ENCODE measurements around the gene INTS3. TPM values are rescaled to one million over a fixed set of nuclear protein-coding genes. Genes with fewer than 3 reads are reported as not detected.
A peak's percentile ranks its signal among the peaks of the same experiment; 100 is the strongest.

INTS3 gene
- total RNA-seq, 1 experiment from 2014 or later = 66.8 TPM

GRCh38 chr1:153800516-153800915 is 72.7 kb downstream of the INTS3 start:
- no peak for DNase-seq (ENCODE audit: low spot score)
- Mint-ChIP-seq H3K4me3 (no peak overlapping the region), H3K27me3 (ENCODE audit: low read depth) (no peaks in the 10 kb centered on the region; the same call in 1 of the 2 replicates), H3K36me3 (no peaks in the 10 kb centered on the region; the same call in 1 of the 2 replicates), H3K9me3 (no peaks in the 10 kb centered on the region), H3K27ac (no peak overlapping the region), H3K4me1 (peaks cover 15% of the 10 kb centered on the region)
- CTCF ChIA-PET = interaction anchor here (0.5 to 1.2 kb wide), 2 partner anchors 71 to 146 kb away, joined by 3 to 4 read pairs; partner anchors contain the start of gene DENND4B
- TF ChIP-seq ATF1 (CRISPR knock-in tag; IDR thresholded peaks at IDR 0.05) = no peak
- TF ChIP-seq NR2C2 (CRISPR knock-in tag; IDR thresholded peaks at IDR 0.05) = no peak
- TF ChIP-seq IRF2 (CRISPR knock-in tag; IDR thresholded peaks at IDR 0.05; ENCODE audit: borderline replicate concordance, low read depth) = no peak
- TF ChIP-seq ETV6 (CRISPR knock-in tag; IDR thresholded peaks at IDR 0.05) = no peak
- TF ChIP-seq CREM (CRISPR knock-in tag; IDR thresholded peaks at IDR 0.05) = no peak
- no peak for TF ChIP-seq ZNF263 (CRISPR knock-in tag; IDR thresholded peaks at IDR 0.05; ENCODE audit: low read depth)
- no peak for TF ChIP-seq FOXJ3 (CRISPR knock-in tag; IDR thresholded peaks at IDR 0.05; ENCODE audit: borderline replicate concordance)
- no peak for TF ChIP-seq AR (CRISPR knock-in tag; IDR thresholded peaks at IDR 0.05)
- no peak for TF ChIP-seq NFYB (CRISPR knock-in tag; conservative IDR thresholded peaks at IDR 0.05; ENCODE audit: low read depth)
- no peak for TF ChIP-seq STAT6 (CRISPR knock-in tag; conservative IDR thresholded peaks at IDR 0.05; ENCODE audit: low read depth)
- no peak for TF ChIP-seq MAX (CRISPR knock-in tag; IDR thresholded peaks at IDR 0.05)
- TF ChIP-seq ZNF317 (CRISPR knock-in tag; IDR thresholded peaks at IDR 0.05; ENCODE audit: borderline replicate concordance, low read depth) = no peak
- no peak for TF ChIP-seq CREB1 (CRISPR knock-in tag; IDR thresholded peaks at IDR 0.05)
- TF ChIP-seq ZNF416 (CRISPR knock-in tag; IDR thresholded peaks at IDR 0.05) = no peak
- TF ChIP-seq ERG (CRISPR knock-in tag; IDR thresholded peaks at IDR 0.05) = no peak
- POLR2A ChIA-PET = no interaction called here
- no peak for ATAC-seq

- Mint-ChIP-seq H3K4me3 (no peak overlapping the region), H3K36me3 (no peaks in the 10 kb centered on the region; the same call in 1 of the 2 replicates), H3K9me3 (no peaks in the 10 kb centered on the region), H3K27ac (peak overlapping the region; percentile 63; the same call in 1 of the 2 replicates), H3K4me1 (peaks cover 17% of the 10 kb centered on the region), H3K27me3 (ENCODE audit: low read depth) (no peaks in the 10 kb centered on the region; the same call in 1 of the 2 replicates)
- CTCF ChIA-PET = interaction anchor here (1.2 kb wide), 1 partner anchor 146 kb away, joined by 3 read pairs; the partner anchor contains the start of gene DENND4B
- no peak for ATAC-seq
- POLR2A ChIA-PET = no interaction called here
- no peak for DNase-seq (ENCODE audit: low spot score)
- TF ChIP-seq RORB (CRISPR knock-in tag; IDR thresholded peaks at IDR 0.05) = no peak
- no peak for TF ChIP-seq ATF6 (CRISPR knock-in tag; IDR thresholded peaks at IDR 0.05)
- TF ChIP-seq ZNF281 (CRISPR knock-in tag; IDR thresholded peaks at IDR 0.05) = no peak
- TF ChIP-seq HMGA2 (CRISPR knock-in tag; IDR thresholded peaks at IDR 0.05) = no peak
- no peak for TF ChIP-seq ZMAT4 (CRISPR knock-in tag; IDR thresholded peaks at IDR 0.05)
- no peak for TF ChIP-seq TEAD1 (CRISPR knock-in tag; IDR thresholded peaks at IDR 0.05)
- TF ChIP-seq CREB1 (CRISPR knock-in tag; IDR thresholded peaks at IDR 0.05) = no peak
- no peak for TF ChIP-seq TEAD4 (CRISPR knock-in tag; IDR thresholded peaks at IDR 0.05)
Observed at GRCh38 chr1:153801028-153801625, 73.3 kb downstream of the INTS3 start.
